Vagina (tissue), 2 donors: ENCODE measurements around the gene PRKCE. TPM values are rescaled to one million over a fixed set of nuclear protein-coding genes. Genes with fewer than 3 reads are reported as not detected.

ENCODE experiments used
- DNase-seq, 2 donors: peaks; one replicate each; pipeline ENCODE4 v3.0.0-alpha.2; 2017; ENCODE audit errors: extremely low spot score in 2 of 2
- H3K27ac ChIP-seq: fragments of 200-600 bp; sonication (generic); one replicate; pipeline ENCODE4 v1.5.1; 2019
- H3K27me3 ChIP-seq: fragments of 200-600 bp; sonication (generic); one replicate; pipeline ENCODE4 v1.5.1; 2019
- H3K36me3 ChIP-seq, 2 donors: fragments of 200-600 bp; sonication (generic); one replicate each; pipeline ENCODE4 v1.5.1; 2017 to 2019
- H3K4me1 ChIP-seq: fragments of 200-600 bp; sonication (generic); one replicate; pipeline ENCODE4 v1.5.1; 2019
- H3K4me3 ChIP-seq, 2 donors: fragments of 200-600 bp; sonication (generic); 1 replicate in 1 of 2; 2 replicates in 1 of 2; pipeline ENCODE4 v1.5.1; 2016 to 2019
- H3K9me3 ChIP-seq: fragments of 200-600 bp; sonication (generic); one replicate; pipeline ENCODE4 v1.5.1; 2019
- POLR2A ChIP-seq, 2 donors: fragments of 450-650 bp; IDR thresholded peaks; one replicate each; pipeline ENCODE4 v1.6.1; 2017; ENCODE audit warnings: antibody characterized with exemption in 2 of 2, mild to moderate bottlenecking in 2 of 2, moderate library complexity in 2 of 2
- POLR2AphosphoS5 ChIP-seq, 2 donors: sonication (generic); formaldehyde crosslinking; IDR thresholded peaks; one replicate each; pipeline ENCODE4 v1.9.0; 2017; ENCODE audit warnings: antibody characterized with exemption in 2 of 2, mild to moderate bottlenecking in 2 of 2, low read depth in 1 of 2; ENCODE audit not compliant: insufficient read depth in 1 of 2
- intact Hi-C: fragments of 100-400 bp; cut with DNase I; formaldehyde crosslinking; loops from one replicate; pipeline ENCODE4 v1.15.1; 2023
- total RNA-seq: library from RNA; depleted of rRNA; stranded (reverse); fragments of >200 nt; gene quantifications from one replicate; pipeline ENCODE4 v1.2.3, GENCODE V29; 2016
- TF ChIP-seq, protein P1 (sequence below), 3 experiments: fragments of 450-650 bp in 2 of 3; fragments of 200-600 bp in 1 of 3; sonication (generic) in 1 of 3; IDR thresholded peaks; one replicate each; pipeline ENCODE4 v1.5.1; 2017 to 2019; ENCODE audit warnings: antibody characterized with exemption in 3 of 3, mild to moderate bottlenecking in 2 of 3, moderate library complexity in 2 of 3

The PRKCE gene
- total RNA-seq, 1 donor from 2014 or later: 11.8 TPM

DNA sequence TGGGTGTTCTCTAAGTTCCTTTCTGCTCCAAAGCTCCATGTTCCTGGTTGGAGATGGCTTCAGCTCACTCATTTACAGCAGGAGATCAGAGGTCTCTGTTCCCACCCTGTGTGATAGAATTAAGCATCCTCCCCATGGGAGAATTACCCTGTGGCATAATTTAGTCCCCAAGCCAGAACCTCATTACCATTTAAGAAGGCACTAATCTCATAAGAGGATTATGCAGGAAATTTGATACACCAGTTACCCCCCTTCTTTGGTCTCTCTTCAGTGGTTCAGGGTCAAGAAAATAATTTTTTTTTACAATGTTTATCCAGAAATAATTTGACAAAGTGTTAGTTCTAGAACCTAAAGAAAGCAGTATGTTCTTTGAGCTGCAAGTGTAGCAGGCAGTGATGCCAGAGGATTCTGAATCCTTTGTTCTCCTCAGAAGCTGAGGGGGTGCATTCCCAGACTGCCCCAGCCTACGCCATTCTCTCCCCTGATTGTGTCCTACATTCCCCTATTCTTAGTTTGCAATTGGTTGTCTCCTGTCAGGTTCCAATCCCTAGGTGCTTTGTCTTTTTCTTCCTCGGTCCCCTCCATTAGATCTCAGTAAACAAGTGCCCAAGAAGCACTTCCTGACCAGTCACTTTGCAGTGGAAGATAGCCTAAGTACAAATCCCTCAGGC lies 163.6 kb downstream of the PRKCE start:
- no peak for DNase-seq
- no peaks in the 10 kb centered on the region for H3K36me3 ChIP-seq
- peaks cover 49% of the 10 kb centered on the region for H3K4me1 ChIP-seq
- H3K9me3 ChIP-seq: no peaks in the 10 kb centered on the region
- TF ChIP-seq, protein P1, sequence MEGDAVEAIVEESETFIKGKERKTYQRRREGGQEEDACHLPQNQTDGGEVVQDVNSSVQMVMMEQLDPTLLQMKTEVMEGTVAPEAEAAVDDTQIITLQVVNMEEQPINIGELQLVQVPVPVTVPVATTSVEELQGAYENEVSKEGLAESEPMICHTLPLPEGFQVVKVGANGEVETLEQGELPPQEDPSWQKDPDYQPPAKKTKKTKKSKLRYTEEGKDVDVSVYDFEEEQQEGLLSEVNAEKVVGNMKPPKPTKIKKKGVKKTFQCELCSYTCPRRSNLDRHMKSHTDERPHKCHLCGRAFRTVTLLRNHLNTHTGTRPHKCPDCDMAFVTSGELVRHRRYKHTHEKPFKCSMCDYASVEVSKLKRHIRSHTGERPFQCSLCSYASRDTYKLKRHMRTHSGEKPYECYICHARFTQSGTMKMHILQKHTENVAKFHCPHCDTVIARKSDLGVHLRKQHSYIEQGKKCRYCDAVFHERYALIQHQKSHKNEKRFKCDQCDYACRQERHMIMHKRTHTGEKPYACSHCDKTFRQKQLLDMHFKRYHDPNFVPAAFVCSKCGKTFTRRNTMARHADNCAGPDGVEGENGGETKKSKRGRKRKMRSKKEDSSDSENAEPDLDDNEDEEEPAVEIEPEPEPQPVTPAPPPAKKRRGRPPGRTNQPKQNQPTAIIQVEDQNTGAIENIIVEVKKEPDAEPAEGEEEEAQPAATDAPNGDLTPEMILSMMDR (IDR thresholded peaks at IDR 0.05): no peak
- TF ChIP-seq POLR2A (IDR thresholded peaks at IDR 0.05) (no peak), POLR2AphosphoS5 (IDR thresholded peaks at IDR 0.05; ENCODE audit: insufficient read depth in 1 of 2, low read depth in 1 of 2) (no peak)
- H3K27me3 ChIP-seq: no peaks in the 10 kb centered on the region
- no peak overlapping the region for H3K4me3 ChIP-seq
- intact Hi-C loops: no loop called here
- no peak overlapping the region for H3K27ac ChIP-seq

DNA sequence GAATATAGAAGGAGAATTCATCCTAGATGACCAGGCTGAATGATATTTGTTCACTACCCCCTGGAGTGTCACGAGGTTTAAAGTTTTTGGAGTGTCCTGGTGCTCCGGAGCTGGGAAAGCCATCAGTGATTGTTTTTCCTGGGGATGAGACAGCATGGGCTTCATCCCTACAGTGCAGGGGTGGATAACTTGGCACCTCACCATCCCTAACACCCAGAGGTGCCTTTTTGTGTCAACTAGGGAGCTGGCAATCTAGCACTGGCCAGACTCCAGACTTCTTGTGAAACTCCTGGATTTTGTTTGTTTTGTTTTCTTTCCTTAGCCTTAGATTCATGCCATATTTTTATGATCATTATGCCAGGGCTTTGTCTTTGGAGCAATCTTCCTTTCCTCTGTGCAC lies 164.8 kb downstream of the PRKCE start:
- peaks cover 60% of the 10 kb centered on the region for H3K4me1 ChIP-seq

DNA sequence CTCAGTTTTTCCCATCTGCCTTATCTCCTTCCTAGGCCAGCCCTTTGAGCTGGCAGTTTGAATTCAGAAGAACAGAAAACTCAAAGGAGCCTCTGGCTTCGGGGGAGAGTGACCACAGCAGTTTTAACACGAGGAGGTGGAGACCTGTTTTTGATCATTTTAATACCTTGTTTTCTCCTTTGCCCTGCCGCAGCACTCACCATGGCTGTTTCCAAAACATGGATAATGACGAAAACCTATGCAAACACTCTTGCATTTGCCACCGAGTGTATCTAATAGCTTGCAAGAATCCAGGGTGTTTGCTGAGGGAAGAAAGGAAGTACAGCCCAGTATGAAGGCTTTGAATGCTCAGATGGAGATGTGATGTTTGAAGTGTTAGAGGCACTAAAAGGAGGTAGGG lies 167.1 kb downstream of the PRKCE start:
- Histone ChIP-seq H3K27ac (no peak overlapping the region), H3K4me1 (peaks cover 69% of the 10 kb centered on the region), H3K36me3 (no peaks in the 10 kb centered on the region), H3K9me3 (no peaks in the 10 kb centered on the region), H3K4me3 (no peak overlapping the region), H3K27me3 (no peaks in the 10 kb centered on the region)
- intact Hi-C loops: no loop called here
- TF ChIP-seq POLR2AphosphoS5 (IDR thresholded peaks at IDR 0.05; ENCODE audit: insufficient read depth in 1 of 2, low read depth in 1 of 2): no peak
- no peak for TF ChIP-seq POLR2A (IDR thresholded peaks at IDR 0.05)
- TF ChIP-seq, protein P1 (IDR thresholded peaks at IDR 0.05): no peak
- no peak for DNase-seq

More for the DNA sequence above, 164.8 kb downstream of the PRKCE start:
- Histone ChIP-seq H3K36me3 (no peaks in the 10 kb centered on the region), H3K9me3 (no peaks in the 10 kb centered on the region), H3K27me3 (no peaks in the 10 kb centered on the region), H3K27ac (no peak overlapping the region), H3K4me3 (no peak overlapping the region)
- no peak for TF ChIP-seq POLR2A (IDR thresholded peaks at IDR 0.05)
- TF ChIP-seq, protein P1 (IDR thresholded peaks at IDR 0.05): no peak
- TF ChIP-seq POLR2AphosphoS5 (IDR thresholded peaks at IDR 0.05; ENCODE audit: insufficient read depth in 1 of 2, low read depth in 1 of 2): no peak
- intact Hi-C loops: no loop called here
- DNase-seq: no peak

DNA sequence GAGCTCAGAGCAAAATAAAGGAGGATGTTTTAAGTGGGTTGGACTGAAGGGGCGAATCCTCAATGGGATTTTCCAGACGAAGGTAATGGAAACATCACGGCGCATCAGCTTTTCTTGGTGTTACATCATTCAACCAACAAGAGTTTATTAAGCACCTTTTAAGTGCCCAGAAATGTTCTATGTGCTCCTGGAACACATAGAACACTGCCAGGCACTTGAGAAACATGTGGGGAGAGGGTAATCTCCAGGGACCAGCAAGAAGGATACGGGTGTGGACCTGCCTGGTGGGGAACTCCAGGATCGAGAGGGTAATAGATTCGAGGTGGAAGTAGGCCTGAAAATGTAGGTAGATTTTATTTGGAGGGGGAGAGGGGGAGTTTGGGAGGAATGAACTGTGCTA lies 168.6 kb downstream of the PRKCE start:
- H3K27ac ChIP-seq: no peak overlapping the region
- TF ChIP-seq POLR2AphosphoS5 (IDR thresholded peaks at IDR 0.05; ENCODE audit: insufficient read depth in 1 of 2, low read depth in 1 of 2) (no peak), POLR2A (IDR thresholded peaks at IDR 0.05) (no peak)
- TF ChIP-seq, protein P1 (IDR thresholded peaks at IDR 0.05): no peak
- intact Hi-C loops: no loop called here
- H3K4me1 ChIP-seq: peaks cover 69% of the 10 kb centered on the region
- no peak for DNase-seq
- H3K27me3 ChIP-seq: no peaks in the 10 kb centered on the region
- H3K4me3 ChIP-seq: no peak overlapping the region
- no peaks in the 10 kb centered on the region for H3K9me3 ChIP-seq
- H3K36me3 ChIP-seq: no peaks in the 10 kb centered on the region

DNA sequence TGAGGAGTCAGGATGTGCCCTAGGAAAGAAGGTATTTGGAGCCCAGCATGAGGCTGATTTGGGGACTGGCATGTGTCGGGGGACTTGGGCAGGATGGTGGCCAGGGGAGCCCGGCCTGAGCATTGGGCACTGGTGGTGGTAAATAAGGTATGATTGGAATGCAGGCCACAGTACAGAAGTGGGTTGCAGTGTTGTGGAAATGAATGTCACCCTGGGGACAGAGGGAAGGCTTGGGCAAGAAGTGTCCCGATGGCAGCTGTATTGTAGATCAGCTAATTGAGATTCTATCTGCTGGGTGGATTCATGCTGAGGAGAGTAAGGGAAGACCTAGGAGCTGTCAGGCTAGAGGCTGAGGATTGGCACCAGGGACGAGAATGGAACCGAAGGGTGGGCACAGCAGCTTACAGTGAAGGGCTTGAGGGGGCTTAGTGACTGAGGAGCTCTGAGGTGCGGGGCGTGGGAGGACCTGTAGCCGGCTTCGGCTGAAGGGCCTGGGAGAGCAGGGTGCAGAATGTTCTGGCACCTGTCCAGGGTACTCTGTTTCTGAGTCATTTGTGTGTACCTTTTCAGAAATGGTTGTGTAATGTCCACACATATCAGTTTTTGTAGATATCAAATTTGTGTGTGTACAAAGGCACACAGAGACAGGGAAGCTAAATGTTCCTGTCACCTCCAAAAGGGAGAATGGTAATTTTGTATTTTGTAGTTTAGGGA lies 170.2 kb downstream of the PRKCE start:
- Histone ChIP-seq H3K4me3 (no peak overlapping the region), H3K9me3 (no peaks in the 10 kb centered on the region), H3K36me3 (no peaks in the 10 kb centered on the region), H3K4me1 (peaks cover 64% of the 10 kb centered on the region), H3K27me3 (no peaks in the 10 kb centered on the region), H3K27ac (peak overlapping the region; percentile 17)
- no peak for DNase-seq
- peak; percentile 9 to 33 for TF ChIP-seq POLR2AphosphoS5 (IDR thresholded peaks at IDR 0.05; ENCODE audit: insufficient read depth in 1 of 2, low read depth in 1 of 2)
- TF ChIP-seq, protein P1 (IDR thresholded peaks at IDR 0.05): no peak
- intact Hi-C loops: no loop called here
